GM10248 (cell line): ENCODE data around the gene FGF3.

Experiments used
- CTCF ChIA-PET: fragments of 300-600 bp; sonication (Branson Sonifier 250); formaldehyde crosslinking; extraction: SDS; loops from one replicate; lab custom pipeline; 2021; ENCODE audit warnings: antibody characterized with exemption; lab: Yijun Ruan, JAX
- POLR2A ChIA-PET: fragments of 350-650 bp; sonication (Branson Sonifier 250); formaldehyde crosslinking; extraction: SDS; loops from one replicate; lab custom pipeline; 2020; ENCODE audit warnings: antibody characterized with exemption; lab: Yijun Ruan, JAX
- DNase-seq: peaks from one replicate; pipeline ENCODE4 v3.0.0; 2012; ENCODE audit errors: extremely low spot score
- CTCF ChIP-seq: IDR thresholded peaks from 2 replicates; pipeline ENCODE4 v1.5.1; 2012; ENCODE audit warnings: mild to moderate bottlenecking, low read depth; ENCODE audit errors: extremely low read depth, missing control alignments, control extremely low read depth

The FGF3 gene

GRCh38 chr11:69841170-69841858, 22.1 kb upstream of the FGF3 start:
- ChIA-PET CTCF (interaction anchor here (1.2 to 1.9 kb wide), 3 partner anchors 9 to 156 kb away, joined by 3 to 8 read pairs (median 4); no protein-coding TSS in a partner anchor), POLR2A (no interaction called here)
- no peak for TF ChIP-seq CTCF
- no peak for DNase-seq

DNA sequence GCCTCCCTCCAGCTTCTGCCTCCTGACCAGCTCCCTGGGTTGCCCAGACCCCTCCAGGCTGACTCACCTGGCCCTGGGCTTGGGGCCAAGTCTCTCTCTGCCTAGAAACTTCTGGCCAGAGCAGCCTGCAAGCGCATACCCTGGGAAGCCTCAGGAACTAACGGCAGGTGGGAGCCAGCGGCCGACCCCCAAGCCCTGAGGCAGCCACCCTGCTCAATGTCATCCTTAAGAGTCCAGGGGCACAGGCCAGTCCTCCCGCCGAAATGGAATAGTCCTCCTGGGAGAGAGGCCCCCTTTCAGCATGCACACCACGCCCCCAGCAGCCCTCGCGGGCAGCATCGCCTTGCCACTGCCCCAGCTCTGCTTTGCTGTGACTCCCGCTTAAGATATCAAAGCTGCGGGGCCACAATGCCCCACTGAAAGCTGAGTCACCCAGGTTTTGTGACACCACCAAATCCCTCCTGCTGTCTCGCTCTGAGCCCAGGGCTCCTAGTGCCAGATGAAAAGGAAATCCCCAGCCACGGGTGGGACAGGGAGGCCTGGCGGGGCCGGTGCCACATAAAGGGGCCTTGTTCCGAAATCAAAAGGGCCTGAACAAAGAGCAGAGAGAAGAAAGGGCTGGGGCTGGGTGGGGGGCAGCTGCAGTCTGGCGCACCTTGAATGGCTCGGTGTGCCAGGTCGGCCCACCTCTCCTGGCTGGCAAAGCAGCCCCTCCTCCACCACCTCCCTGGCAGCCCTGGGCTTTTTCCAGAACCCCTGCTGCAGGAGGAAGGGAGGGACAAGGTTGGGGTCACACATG, 21.4 kb upstream of the FGF3 start:
- DNase-seq, result no peak
- no peak for TF ChIP-seq CTCF
- ChIA-PET POLR2A (no interaction called here), CTCF (no interaction called here)

DNA sequence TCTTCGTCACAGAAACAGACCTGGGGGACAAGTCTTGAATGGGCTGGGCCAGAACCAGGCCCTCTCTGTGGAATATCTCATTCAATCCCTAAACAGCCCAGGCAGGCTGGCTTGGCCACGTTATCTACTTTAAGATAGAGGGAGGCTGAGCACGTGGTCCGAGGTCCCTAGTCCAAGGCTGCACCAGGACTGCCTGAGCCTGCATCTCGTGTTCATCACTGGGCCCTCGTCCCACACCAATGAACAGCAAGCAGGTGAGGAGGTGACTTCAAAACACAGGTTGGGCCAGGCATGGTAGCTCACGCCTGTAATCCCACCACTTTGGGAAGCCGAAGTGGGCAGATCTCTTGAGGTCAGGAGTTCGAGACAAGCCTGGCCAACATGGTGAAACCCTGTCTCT, 20.3 kb upstream of the FGF3 start:
- TF ChIP-seq CTCF, result no peak
- ChIA-PET CTCF (no interaction called here), POLR2A (no interaction called here)
- DNase-seq, result no peak

DNA sequence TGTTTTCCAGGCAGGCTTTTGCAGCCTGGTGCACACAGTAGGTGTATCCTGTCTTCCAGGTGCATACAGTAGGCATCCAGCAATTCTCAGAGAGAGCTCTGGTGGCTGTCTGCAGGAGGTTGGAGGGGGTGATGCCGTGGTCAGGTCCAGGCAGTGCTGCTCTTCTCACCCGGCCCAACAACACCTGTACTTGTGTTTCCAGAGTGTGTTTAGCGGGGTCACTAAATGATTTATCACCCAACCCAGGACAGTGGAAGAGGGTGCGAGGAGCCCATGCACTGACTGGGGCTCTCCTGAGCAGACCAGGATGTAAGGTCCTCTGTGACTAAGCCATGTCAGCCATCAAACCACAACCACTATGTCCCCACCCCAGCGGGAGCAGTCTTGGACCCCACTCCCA, 18.6 kb upstream of the FGF3 start:
- DNase-seq, result peak; percentile 21
- POLR2A ChIA-PET, result no interaction called here
- CTCF ChIA-PET, result no interaction called here
- no peak for TF ChIP-seq CTCF

- TF ChIP-seq CTCF, result no peak
- no peak for DNase-seq
- ChIA-PET POLR2A (no interaction called here), CTCF (no interaction called here)
These were observed 17.2 kb upstream of the FGF3 start for GRCh38 chr11:69836401-69836800.

DNA sequence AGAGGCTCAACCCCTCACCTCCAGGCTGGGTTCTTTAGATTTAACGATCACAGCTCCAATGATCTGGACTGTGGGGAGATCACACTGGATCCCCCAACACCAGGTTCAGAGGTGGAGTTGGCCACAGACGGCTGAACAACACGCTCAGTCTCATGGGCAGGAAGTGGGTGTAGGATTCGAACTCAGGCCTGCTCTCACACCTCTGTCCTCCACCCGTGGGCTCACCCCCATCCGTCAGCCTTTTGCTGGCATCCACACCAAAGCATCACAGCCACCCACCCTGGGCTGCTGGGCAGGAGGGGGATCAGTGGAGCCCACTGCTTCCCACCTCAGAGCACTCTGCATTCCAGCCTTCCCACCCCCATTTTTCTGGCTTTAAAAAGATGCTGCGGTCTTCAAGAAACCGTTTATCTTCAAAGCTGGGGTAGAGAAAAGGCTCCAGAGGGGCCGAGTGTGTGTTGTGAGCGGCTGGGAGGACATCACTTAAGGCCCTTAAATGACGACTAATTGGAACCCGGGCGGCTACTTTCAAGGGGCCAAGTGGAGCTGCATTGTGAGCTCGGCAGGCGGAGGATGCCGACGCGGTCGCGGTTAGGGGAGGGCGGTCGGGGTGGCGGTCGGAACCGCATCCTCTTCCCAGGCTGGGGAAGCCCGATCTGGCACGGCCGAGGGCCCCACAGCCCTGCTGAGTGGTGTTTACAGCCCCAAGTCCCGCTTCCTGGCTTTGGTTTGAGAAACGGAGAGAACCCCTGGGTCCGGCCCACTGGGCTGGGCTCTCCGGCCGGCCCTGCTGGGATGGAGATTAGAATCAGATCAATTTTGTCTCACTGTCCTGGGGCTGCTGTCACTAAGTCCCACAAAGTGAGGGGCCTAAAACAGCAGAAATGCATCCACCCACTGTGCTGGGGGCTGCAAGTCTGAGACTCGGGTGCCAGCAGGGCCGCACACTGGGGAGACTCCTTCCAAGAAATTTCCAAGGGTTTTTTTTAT, 15.9 kb upstream of the FGF3 start:
- DNase-seq, result peak; percentile 9
- CTCF ChIA-PET, result interaction anchor here (1.4 kb wide), 1 partner anchor 13 kb away, joined by 3 read pairs; no protein-coding TSS in a partner anchor
- no peak for TF ChIP-seq CTCF
- POLR2A ChIA-PET, result no interaction called here
